ENCODE measurements around the gene MGAT4B. TPM values are rescaled to one million over a fixed set of nuclear protein-coding genes. Genes with fewer than 3 reads are reported as not detected.

MGAT4B gene
- total RNA-seq, 1 experiment from 2014 or later, result 148 TPM

DNA sequence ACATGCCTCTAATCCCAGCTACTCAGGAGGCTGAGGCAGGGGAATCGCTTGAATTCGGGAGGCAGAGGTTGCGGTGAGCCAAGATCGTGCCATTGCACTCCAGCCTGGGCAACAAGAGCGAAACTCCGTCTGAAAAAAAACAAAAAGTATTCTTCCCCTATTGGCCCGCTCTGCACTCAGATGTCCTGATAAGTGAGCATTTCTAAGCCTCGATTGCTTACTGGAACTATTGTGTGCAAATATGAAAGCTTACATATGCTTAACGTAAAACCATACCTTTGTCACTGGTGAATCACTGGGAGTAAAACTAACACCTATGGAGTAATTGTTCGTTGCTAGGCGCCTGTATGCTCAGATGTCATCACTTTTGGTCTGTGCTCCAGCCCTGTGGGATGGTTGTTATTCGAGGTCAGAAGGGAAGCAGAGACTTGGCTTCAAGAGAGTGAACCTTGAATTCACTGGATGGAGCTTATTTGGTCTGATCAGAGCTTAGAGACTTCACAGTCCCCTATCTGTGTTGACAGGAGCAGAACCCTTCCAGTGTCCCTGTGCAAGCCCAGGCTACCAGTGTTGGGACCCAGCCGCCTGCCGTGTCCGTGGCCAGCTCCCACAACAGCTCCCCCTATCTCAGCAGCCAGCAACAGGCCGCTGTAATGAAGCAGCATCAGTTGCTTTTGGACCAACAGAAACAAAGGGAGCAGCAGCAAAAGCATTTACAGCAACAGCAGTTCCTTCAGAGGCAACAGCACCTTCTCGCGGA lies 38.2 kb downstream of the MGAT4B start:
- Histone ChIP-seq H4K20me1 (ENCODE audit: insufficient read depth) (peaks cover 3% of the 10 kb centered on the region; the same call in 1 of the 2 replicates), H3K36me3 (ENCODE audit: control insufficient read depth in 1 of 2, insufficient read depth in 2 of 2, low read length in 2 of 2) (peaks cover 36 to 38% of the 10 kb centered on the region in 2 experiments; a peak in 3 of 4 replicates), H3K27me3 (ENCODE audit: insufficient read depth, low read length) (no peaks in the 10 kb centered on the region), H3K9ac (ENCODE audit: low read length) (no peak overlapping the region), H3K4me3 (replicated peaks in 1 of 2; ENCODE audit: low read depth in 1 of 2, low read length in 2 of 2) (no peak overlapping the region), H2AFZ (ENCODE audit: low read depth, low read length, poor library complexity, severe bottlenecking) (no peak overlapping the region), H3K4me2 (ENCODE audit: low read length) (no peak overlapping the region), H3K9me3 (ENCODE audit: control insufficient read depth in 1 of 2, insufficient read depth in 1 of 2, low read depth in 1 of 2, low read length in 2 of 2) (no peaks in the 10 kb centered on the region), H3K4me1 (ENCODE audit: control insufficient read depth in 1 of 2, insufficient read depth in 2 of 2, low read length in 2 of 2) (peaks cover under 1 to 9% of the 10 kb centered on the region in 2 experiments), H3K79me2 (ENCODE audit: insufficient read depth, low read length) (peaks cover 47% of the 10 kb centered on the region), H3K9me2 (ENCODE audit: insufficient read depth) (no peaks in the 10 kb centered on the region), H3K27ac (ENCODE audit: low read depth, low read length) (no peak overlapping the region)
- DNase-seq (ENCODE audit: low read depth, low spot score), result no peak
- POLR2A ChIA-PET, result no interaction called here
- CTCF ChIA-PET, result no interaction called here
- intact Hi-C loops (cut with micrococcal nuclease), result loop anchor here (10.0 kb wide), 1 partner anchor 216 kb away; no protein-coding TSS in a partner anchor
- TF ChIP-seq CTCF (IDR thresholded peaks at IDR 0.05 in 2 of 3, conservative IDR thresholded peaks at IDR 0.05 in 1 of 3; ENCODE audit: borderline replicate concordance in 1 of 3, insufficient read depth in 1 of 3, low read depth in 2 of 3, low read length in 2 of 3) (peak in 2 of 3 experiments; percentile 21 to 26; a peak in 3 of 6 replicates), ZBTB33 (IDR thresholded peaks at IDR 0.05; ENCODE audit: extremely low read depth, insufficient replicate concordance, low read length) (no peak), SIN3A (IDR thresholded peaks at IDR 0.05; ENCODE audit: low read depth) (no peak), JUND (IDR thresholded peaks at IDR 0.05) (no peak), EGR1 (IDR thresholded peaks at IDR 0.05; ENCODE audit: low read depth) (no peak), EZH2phosphoT487 (IDR thresholded peaks at IDR 0.05; ENCODE audit: borderline replicate concordance) (no peak), RAD21 (IDR thresholded peaks at IDR 0.05; ENCODE audit: low read depth) (no peak), EZH2 (IDR thresholded peaks at IDR 0.05) (no peak)
- RAD21 ChIA-PET (ENCODE audit: low non-redundant PET in 1 of 2, low total read pairs in 2 of 2, uncharacterized antibody in 2 of 2, unreplicated experiment in 2 of 2), result no interaction called here
- ATAC-seq, result no peak; the same call in 1 of the 2 replicates
- BruUV-seq (replicated peaks), result no TSS peak

Measured in HCT116 (cell line).